22Rv1 (cell line): ENCODE measurements around the gene COL12A1.

ENCODE experiments used
- CTCF ChIP-seq: fragments of 450-650 bp; IDR thresholded peaks from 2 replicates; pipeline ENCODE4 v1.5.1; 2017; ENCODE audit warnings: mild to moderate bottlenecking
- ZFX ChIP-seq: fragments of 450-650 bp; IDR thresholded peaks from 2 replicates; pipeline ENCODE4 v1.6.1; 2017; ENCODE audit warnings: antibody characterized with exemption, borderline replicate concordance

DNA sequence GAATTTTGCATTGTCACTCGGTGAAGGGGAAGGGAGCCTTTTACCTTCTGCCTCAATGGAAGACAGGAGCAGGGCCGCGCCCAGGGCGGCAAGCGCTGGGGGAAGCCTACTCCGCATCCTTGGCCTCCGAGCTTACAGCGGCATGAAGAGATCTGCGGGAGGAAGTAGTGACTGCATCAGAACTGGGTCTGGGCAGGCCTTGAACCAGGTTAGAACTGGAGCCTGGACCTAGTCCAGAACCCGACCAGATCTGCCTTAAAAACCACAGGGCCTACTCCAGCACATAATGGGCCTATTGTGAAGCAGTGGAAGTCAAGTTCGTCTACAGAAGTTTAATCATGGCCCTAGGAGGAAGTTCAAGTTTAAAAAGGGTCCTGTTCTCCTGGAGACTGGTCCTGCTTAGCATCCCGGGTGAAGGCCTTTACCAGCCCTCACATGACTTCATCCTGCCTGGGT lies 3.1 kb downstream of the COL12A1 start:
- TF ChIP-seq CTCF (no peak), ZFX (no peak)
